ENCODE results near the gene ZNF385C. TPM values are rescaled to one million over a fixed set of nuclear protein-coding genes. Genes with fewer than 3 reads are reported as not detected.

The ZNF385C gene
- total RNA-seq, 6 donors from 2014 or later = 0.30 to 2.1 (median 0.44) TPM

DNA sequence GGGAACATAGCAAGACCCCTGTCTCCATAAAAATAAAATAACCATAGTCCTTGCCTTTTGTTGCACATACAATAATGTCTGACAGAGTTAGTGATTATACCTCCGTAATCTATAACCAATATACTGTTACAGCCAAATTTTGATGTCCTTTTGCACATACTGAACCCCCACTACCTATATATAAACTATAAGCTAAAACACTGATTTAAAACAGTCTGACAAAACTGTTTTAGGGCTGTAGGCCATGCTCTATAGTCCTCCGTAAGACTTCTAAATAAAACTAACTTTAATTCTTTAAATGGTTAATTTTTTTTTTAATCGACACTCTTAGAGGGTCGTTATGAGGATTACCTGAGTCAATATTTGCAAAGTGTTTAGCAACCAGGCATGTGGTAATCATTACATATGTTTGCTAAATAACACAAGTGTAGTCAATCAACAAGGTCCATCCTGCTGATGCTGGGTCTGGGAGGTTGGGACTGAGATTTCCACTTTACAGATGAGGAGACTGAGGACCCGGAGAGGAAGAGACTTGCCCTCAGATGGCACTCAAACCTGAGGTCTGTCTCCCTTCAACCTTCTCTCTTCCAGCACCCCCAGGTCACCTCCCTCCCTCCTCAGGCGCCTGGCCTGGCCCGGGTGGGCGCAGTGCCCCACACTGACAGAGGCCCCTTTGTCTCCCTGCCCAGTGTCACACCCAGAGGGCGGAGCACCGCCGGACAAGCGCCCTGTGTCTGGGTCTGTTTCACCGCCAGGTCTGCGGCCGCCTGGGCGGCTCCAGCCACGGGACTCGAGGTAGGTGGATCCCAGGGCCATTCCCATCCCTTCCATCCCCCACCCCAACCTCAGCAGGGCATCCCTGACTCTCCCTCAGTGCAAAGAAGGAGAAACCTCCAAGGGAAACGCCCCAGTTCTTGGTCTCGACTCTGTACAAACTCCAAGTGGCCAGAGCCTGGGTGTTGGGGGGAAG, 10.3 kb downstream of the ZNF385C start:
- no peak for TF ChIP-seq POLR2A (IDR thresholded peaks at IDR 0.05)
- TF ChIP-seq POLR2AphosphoS5 (IDR thresholded peaks at IDR 0.05) = no peak
- TF ChIP-seq EP300 (IDR thresholded peaks at IDR 0.05) = no peak
- TF ChIP-seq, protein P1, sequence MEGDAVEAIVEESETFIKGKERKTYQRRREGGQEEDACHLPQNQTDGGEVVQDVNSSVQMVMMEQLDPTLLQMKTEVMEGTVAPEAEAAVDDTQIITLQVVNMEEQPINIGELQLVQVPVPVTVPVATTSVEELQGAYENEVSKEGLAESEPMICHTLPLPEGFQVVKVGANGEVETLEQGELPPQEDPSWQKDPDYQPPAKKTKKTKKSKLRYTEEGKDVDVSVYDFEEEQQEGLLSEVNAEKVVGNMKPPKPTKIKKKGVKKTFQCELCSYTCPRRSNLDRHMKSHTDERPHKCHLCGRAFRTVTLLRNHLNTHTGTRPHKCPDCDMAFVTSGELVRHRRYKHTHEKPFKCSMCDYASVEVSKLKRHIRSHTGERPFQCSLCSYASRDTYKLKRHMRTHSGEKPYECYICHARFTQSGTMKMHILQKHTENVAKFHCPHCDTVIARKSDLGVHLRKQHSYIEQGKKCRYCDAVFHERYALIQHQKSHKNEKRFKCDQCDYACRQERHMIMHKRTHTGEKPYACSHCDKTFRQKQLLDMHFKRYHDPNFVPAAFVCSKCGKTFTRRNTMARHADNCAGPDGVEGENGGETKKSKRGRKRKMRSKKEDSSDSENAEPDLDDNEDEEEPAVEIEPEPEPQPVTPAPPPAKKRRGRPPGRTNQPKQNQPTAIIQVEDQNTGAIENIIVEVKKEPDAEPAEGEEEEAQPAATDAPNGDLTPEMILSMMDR (IDR thresholded peaks at IDR 0.05) = no peak
- DNase-seq (peak in 1 of 2 donors; percentile 81), ATAC-seq (ENCODE audit: low FRiP score in 2 of 2) (peak in 1 of 2 donors; percentile 41)
- no peaks in the 10 kb centered on the region for H3K9me3 ChIP-seq
- WGBS, 2 donors = 62 to 73% methylated on average over 6 to 20 of the region's 20 CpGs
- H3K4me1 ChIP-seq = no peaks in the 10 kb centered on the region
- no peak overlapping the region for H3K4me3 ChIP-seq
- H3K36me3 ChIP-seq = no peaks in the 10 kb centered on the region
- H3K27me3 ChIP-seq = peaks cover 0 to 5% (median 0%) of the 10 kb centered on the region in 4 donors
- H3K27ac ChIP-seq = no peak overlapping the region

DNA sequence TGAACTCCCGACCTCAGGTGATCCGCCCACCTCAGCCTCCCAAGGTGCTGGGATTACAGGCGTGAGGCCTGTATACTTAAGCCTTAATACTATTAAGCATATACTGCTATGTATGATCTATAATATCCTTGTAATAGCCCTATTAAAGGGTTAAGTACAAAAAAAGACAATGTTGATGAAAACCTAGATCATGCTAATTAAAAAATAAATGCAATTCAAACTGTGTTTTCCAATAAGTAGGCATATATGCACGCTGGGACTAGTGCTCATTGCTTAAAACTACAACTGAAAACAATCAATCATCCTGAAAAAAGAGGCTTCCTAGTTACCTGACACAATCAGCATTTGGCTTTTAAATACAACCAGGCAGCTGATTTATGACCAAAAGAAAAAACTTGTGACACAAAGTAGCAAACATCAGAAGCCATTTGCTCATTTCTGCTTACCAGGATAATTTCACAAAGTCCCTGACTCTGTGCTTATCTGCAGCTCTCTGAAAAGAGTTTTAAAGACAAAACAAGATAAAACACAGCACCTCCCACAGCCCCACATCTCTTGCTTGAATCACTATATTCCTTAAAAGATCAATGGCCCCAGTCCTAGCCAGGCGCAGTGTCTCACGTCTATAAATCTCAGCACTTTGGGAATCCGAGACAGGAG, 11.1 kb downstream of the ZNF385C start:
- 87 to 89% methylated on average over 7 of the region's 7 CpGs for WGBS, 2 donors
- Histone ChIP-seq H3K4me3 (no peak overlapping the region), H3K4me1 (no peaks in the 10 kb centered on the region), H3K36me3 (no peaks in the 10 kb centered on the region), H3K27ac (no peak overlapping the region), H3K9me3 (no peaks in the 10 kb centered on the region), H3K27me3 (peaks cover 0 to 5% (median 0%) of the 10 kb centered on the region in 4 donors)
- ATAC-seq (ENCODE audit: low FRiP score in 2 of 2) (no peak), DNase-seq (no peak)
- TF ChIP-seq POLR2AphosphoS5 (IDR thresholded peaks at IDR 0.05) (no peak), POLR2A (IDR thresholded peaks at IDR 0.05) (no peak)

DNA sequence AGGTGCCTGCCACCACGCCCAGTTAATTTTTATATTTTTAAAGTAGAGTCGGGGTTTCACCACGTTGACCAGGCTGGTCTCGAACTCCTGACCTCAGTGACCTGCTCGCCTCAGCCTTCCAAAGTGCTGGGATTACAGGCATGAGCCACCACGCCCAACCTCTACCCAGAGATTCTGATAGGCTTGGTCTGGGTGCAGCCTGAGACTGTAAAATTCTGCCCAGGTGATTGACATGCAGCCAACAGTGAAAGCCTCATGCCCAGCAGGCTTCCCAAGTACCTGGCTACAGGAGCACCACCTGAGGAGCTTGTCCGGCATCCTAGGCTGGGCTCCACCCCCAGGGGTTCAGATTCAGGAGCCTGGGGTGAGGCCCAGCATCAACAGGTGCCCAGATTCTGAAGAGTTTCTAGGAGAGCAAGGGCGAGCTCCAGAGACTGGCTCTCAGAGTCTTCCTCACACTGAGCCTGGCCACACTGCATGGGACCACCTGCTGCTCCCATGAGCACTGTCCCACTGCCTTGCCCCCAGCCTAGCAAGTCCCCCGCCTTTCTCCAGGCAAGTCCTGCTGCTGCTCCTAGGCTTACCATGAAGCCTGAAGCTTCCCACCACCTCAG, 16.6 kb downstream of the ZNF385C start:
- Histone ChIP-seq H3K4me3 (no peak overlapping the region), H3K36me3 (no peaks in the 10 kb centered on the region), H3K27me3 (no peaks in the 10 kb centered on the region), H3K27ac (no peak overlapping the region), H3K4me1 (no peaks in the 10 kb centered on the region), H3K9me3 (no peaks in the 10 kb centered on the region)
- ATAC-seq (ENCODE audit: low FRiP score in 2 of 2) = peak in 1 of 2 donors; percentile 28
- no peak for DNase-seq
- 90 to 95% methylated on average over 8 to 9 of the region's 9 CpGs for WGBS, 2 donors
- TF ChIP-seq EP300 (IDR thresholded peaks at IDR 0.05) (no peak), POLR2AphosphoS5 (IDR thresholded peaks at IDR 0.05) (no peak), POLR2A (IDR thresholded peaks at IDR 0.05) (no peak)
- TF ChIP-seq, protein P1 (IDR thresholded peaks at IDR 0.05) = no peak

- 72 to 77% methylated on average over 2 of the region's 2 CpGs for WGBS, 2 donors
- Histone ChIP-seq H3K9me3 (no peaks in the 10 kb centered on the region), H3K36me3 (no peaks in the 10 kb centered on the region), H3K4me1 (no peaks in the 10 kb centered on the region), H3K27ac (no peak overlapping the region), H3K4me3 (no peak overlapping the region), H3K27me3 (no peaks in the 10 kb centered on the region)
- TF ChIP-seq EP300 (IDR thresholded peaks at IDR 0.05) (no peak), POLR2A (IDR thresholded peaks at IDR 0.05) (no peak), POLR2AphosphoS5 (IDR thresholded peaks at IDR 0.05) (no peak)
- TF ChIP-seq, protein P1 (IDR thresholded peaks at IDR 0.05) = no peak
- no peak for ATAC-seq (ENCODE audit: low FRiP score in 2 of 2)
- no peak for DNase-seq
Observed at GRCh38 chr17:42079541-42079940, 18.7 kb downstream of the ZNF385C start.
